ENCODE data around the gene CDAN1. TPM values are rescaled to one million over a fixed set of nuclear protein-coding genes. Genes with fewer than 3 reads are reported as not detected.

CDAN1 gene
- total and polyA plus RNA-seq, 2 of the 8 experiments (the other 6 are each of a cell fraction or from before 2014, with no cell fraction given) = 4.5 to 18.6 TPM

- ChIA-PET CTCF (ENCODE audit: partially characterized antibody) (no interaction called here), POLR2A (ENCODE audit: partially characterized antibody) (no interaction called here)
- Histone ChIP-seq H3K79me2 (ENCODE audit: control insufficient read depth in 1 of 2, insufficient read depth in 2 of 2, low read length in 2 of 2) (no peaks in the 10 kb centered on the region), H2BK15ac (ENCODE audit: low read length) (no peak overlapping the region), H3K27me3 (replicated peaks in 1 of 4; ENCODE audit: control insufficient read depth in 3 of 4, extremely low read depth in 1 of 4, insufficient read depth in 3 of 4, low read length in 3 of 4) (no peaks in the 10 kb centered on the region), H3K79me1 (ENCODE audit: low read depth, low read length) (no peaks in the 10 kb centered on the region), H4K5ac (ENCODE audit: insufficient read length, low read depth, low read length) (no peak overlapping the region), H2AK5ac (ENCODE audit: low read depth, low read length) (no peak overlapping the region), H3K23me2 (ENCODE audit: low read depth, low read length) (no peaks in the 10 kb centered on the region), H3K14ac (ENCODE audit: insufficient read length) (no peak overlapping the region), H2BK120ac (replicated peaks; ENCODE audit: low read depth, low read length) (no peak overlapping the region), H2BK20ac (ENCODE audit: low read length) (no peak overlapping the region), H3K4ac (replicated peaks; ENCODE audit: insufficient read length, low read depth, low read length) (no peak overlapping the region), H3K4me2 (ENCODE audit: insufficient read depth in 1 of 2, low read depth in 2 of 2, low read length in 2 of 2) (no peak overlapping the region), H3K23ac (ENCODE audit: insufficient read length) (no peak overlapping the region), H2AFZ (ENCODE audit: low read length) (no peak overlapping the region), H4K91ac (replicated peaks; ENCODE audit: insufficient read length, low read length) (no peak overlapping the region), H3K36me3 (ENCODE audit: control insufficient read depth in 2 of 4, insufficient read depth in 4 of 4, low read length in 3 of 4) (peaks cover 0 to 7% (median under 1%) of the 10 kb centered on the region in 4 experiments; a peak in 3 of 8 replicates), H3K9me3 (ENCODE audit: insufficient read depth in 2 of 2, low read depth in 1 of 2, low read length in 1 of 2) (no peaks in the 10 kb centered on the region), H3K27ac (ENCODE audit: low read depth, low read length) (no peak overlapping the region), H3K4me3 (ENCODE audit: extremely low read depth in 1 of 4, insufficient read depth in 2 of 4, low read depth in 3 of 4, low read length in 4 of 4) (no peak overlapping the region), H3K9ac (replicated peaks in 1 of 4; ENCODE audit: extremely low read depth in 1 of 4, low read depth in 3 of 4, low read length in 3 of 4) (no peak overlapping the region), H2BK12ac (ENCODE audit: low read depth, low read length) (no peak overlapping the region), H4K8ac (ENCODE audit: extremely low read depth, insufficient read depth, low read length) (no peak overlapping the region), H2BK5ac (ENCODE audit: low read depth, low read length) (no peak overlapping the region), H3K56ac (replicated peaks; ENCODE audit: insufficient read length, low read depth, low read length) (no peak overlapping the region), H3K4me1 (replicated peaks in 1 of 4; ENCODE audit: control insufficient read depth in 3 of 4, insufficient read depth in 4 of 4, low read length in 3 of 4) (no peaks in the 10 kb centered on the region), H4K20me1 (replicated peaks in 1 of 2; ENCODE audit: control insufficient read depth in 1 of 2, insufficient read depth in 2 of 2, low read length in 2 of 2) (peaks cover 1 to 2% of the 10 kb centered on the region in 2 experiments), H3K18ac (ENCODE audit: extremely low read depth, low read length) (no peak overlapping the region)
- DNase-seq (ENCODE audit: low read depth in 1 of 2, low spot score in 2 of 2) (no peak), FAIRE-seq (no peak)
- WGBS, 2 experiments (ENCODE audit: extremely low coverage in 1 of 2, insufficient coverage in 1 of 2, insufficient read length in 1 of 2, insufficient replicate concordance in 2 of 2, low coverage in 1 of 2, low lambda C conversion rate in 2 of 2, missing lambda C conversion rate in 1 of 2) = 94% methylated on average over 9 of the region's 9 CpGs; no CpG with 5 or more reads in 1 of the 2 experiments
- TF ChIP-seq GTF2F1 (IDR thresholded peaks at IDR 0.05; ENCODE audit: borderline replicate concordance, low read depth, low read length) (no peak), FOSL1 (IDR thresholded peaks at IDR 0.05; ENCODE audit: insufficient read depth, low read depth, low read length) (no peak), RNF2 (IDR thresholded peaks at IDR 0.05; ENCODE audit: borderline replicate concordance, low read depth, low read length, missing control alignments, poor library complexity, severe bottlenecking) (no peak), CREB1 (IDR thresholded peaks at IDR 0.05) (no peak), SAP30 (IDR thresholded peaks at IDR 0.05; ENCODE audit: insufficient read depth, insufficient replicate concordance, low read length) (no peak), RFX5 (IDR thresholded peaks at IDR 0.05; ENCODE audit: borderline replicate concordance, low read depth, low read length) (no peak), NANOG (IDR thresholded peaks at IDR 0.05; ENCODE audit: insufficient read depth, low read depth, low read length, poor library complexity, severe bottlenecking) (no peak), RAD21 (IDR thresholded peaks at IDR 0.05 in 1 of 2, conservative IDR thresholded peaks at IDR 0.05 in 1 of 2; ENCODE audit: low read depth in 2 of 2, low read length in 2 of 2) (no peak), BRCA1 (IDR thresholded peaks at IDR 0.05; ENCODE audit: low read depth, low read length) (no peak), KDM5A (IDR thresholded peaks at IDR 0.05; ENCODE audit: low read length) (no peak), SIRT6 (IDR thresholded peaks at IDR 0.05; ENCODE audit: low read length) (no peak), ZNF274 (IDR thresholded peaks at IDR 0.05; ENCODE audit: borderline replicate concordance, extremely low read depth, low read length) (no peak), TAF1 (IDR thresholded peaks at IDR 0.05; ENCODE audit: low read depth, low read length) (no peak), TCF12 (IDR thresholded peaks at IDR 0.05; ENCODE audit: low read depth, low read length) (no peak), SP4 (IDR thresholded peaks at IDR 0.05; ENCODE audit: low read length) (no peak)
Measured at GRCh38 chr15:42691770-42692169, 45.2 kb downstream of the CDAN1 start.
